ENCODE measurements around the gene GPR3. TPM values are rescaled to one million over a fixed set of nuclear protein-coding genes. Genes with fewer than 3 reads are reported as not detected.

The GPR3 gene
- total and polyA plus RNA-seq, 2 experiments from 2014 or later, result 1.9 to 2.8 TPM

DNA sequence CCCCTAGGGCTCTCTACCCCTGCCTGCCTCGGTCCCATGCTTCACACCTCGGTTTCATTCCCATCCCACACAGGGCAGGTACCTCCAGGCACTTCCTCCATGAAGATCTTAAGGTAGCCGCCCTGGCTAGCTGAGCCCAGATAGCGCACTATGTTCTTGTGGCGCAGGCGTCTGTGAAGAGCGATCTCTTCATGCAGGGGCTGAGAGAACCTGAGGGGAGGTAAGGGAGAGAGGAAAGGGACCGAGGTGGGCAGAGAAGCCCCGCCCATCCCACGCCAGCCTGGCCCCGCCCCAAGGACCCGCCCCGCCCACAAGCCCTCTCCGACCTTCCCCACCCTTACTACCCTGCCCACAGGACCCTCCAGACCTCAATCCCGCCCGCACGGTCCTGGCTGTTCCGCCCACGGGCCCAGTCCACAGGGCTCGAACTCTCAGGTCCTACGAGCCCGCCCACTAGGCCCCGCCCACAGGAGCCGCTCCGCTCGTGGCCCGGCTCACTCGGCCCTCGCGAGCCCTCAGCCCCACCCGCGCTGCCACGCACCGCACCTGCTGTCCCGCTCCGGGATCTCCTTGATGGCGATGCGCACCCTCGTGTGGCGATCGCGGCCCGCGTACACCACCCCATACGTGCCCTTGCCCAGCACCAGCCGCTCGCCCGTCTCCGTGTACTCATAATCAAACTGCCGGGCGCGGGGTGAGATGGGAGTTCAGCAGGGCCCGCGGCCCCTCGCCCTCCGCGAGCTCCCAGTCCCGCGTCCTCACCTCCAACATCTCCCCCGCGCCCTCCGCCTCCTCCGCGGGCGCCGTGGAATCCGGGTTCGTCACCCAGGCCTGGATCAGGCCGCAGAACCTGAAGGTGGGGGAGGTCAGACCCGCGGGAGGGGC lies 32.0 kb upstream of the GPR3 start:
- TF ChIP-seq, protein P1, sequence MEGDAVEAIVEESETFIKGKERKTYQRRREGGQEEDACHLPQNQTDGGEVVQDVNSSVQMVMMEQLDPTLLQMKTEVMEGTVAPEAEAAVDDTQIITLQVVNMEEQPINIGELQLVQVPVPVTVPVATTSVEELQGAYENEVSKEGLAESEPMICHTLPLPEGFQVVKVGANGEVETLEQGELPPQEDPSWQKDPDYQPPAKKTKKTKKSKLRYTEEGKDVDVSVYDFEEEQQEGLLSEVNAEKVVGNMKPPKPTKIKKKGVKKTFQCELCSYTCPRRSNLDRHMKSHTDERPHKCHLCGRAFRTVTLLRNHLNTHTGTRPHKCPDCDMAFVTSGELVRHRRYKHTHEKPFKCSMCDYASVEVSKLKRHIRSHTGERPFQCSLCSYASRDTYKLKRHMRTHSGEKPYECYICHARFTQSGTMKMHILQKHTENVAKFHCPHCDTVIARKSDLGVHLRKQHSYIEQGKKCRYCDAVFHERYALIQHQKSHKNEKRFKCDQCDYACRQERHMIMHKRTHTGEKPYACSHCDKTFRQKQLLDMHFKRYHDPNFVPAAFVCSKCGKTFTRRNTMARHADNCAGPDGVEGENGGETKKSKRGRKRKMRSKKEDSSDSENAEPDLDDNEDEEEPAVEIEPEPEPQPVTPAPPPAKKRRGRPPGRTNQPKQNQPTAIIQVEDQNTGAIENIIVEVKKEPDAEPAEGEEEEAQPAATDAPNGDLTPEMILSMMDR (IDR thresholded peaks at IDR 0.05; ENCODE audit: low read depth, low read length), result no peak
- H3K36me3 ChIP-seq, result no peaks in the 10 kb centered on the region
- H3K4me3 ChIP-seq, result peak overlapping the region; percentile 33
- H3K4me1 ChIP-seq (ENCODE audit: low read depth), result peaks cover 4% of the 10 kb centered on the region
- no peaks in the 10 kb centered on the region for H3K9me3 ChIP-seq (ENCODE audit: low read depth)
- H3K27me3 ChIP-seq, result peaks cover 31% of the 10 kb centered on the region
- H3K27ac ChIP-seq, result no peak overlapping the region
- peak in 1 of 2 donors; percentile 47 for DNase-seq (ENCODE audit: low read depth in 1 of 2, low spot score in 1 of 2)

DNA sequence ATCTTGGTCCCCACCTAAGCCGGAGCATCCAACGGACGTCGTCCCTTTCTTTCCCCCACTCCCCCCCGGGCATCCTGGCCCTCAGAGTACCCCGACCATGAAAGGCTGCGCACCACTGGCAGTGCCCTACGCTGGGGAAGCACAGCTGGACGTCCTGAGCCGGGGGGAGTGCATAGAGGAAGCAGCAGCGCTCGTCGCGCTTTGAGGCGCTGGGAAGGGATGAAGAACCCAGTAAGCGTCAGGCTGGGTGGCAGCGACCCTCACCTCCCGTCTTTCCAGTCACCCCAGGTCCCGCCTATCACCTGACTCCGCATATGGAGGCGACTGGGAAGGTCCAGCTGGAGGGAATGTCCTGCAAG lies 31.4 kb upstream of the GPR3 start:
- Histone ChIP-seq H3K36me3 (no peaks in the 10 kb centered on the region), H3K4me3 (peak overlapping the region; percentile 33), H3K27me3 (peaks cover 31% of the 10 kb centered on the region), H3K27ac (no peak overlapping the region), H3K9me3 (ENCODE audit: low read depth) (no peaks in the 10 kb centered on the region), H3K4me1 (ENCODE audit: low read depth) (peaks cover 4% of the 10 kb centered on the region)
- TF ChIP-seq, protein P1 (IDR thresholded peaks at IDR 0.05; ENCODE audit: low read depth, low read length), result no peak
- no peak for DNase-seq (ENCODE audit: low read depth in 1 of 2, low spot score in 1 of 2)

DNA sequence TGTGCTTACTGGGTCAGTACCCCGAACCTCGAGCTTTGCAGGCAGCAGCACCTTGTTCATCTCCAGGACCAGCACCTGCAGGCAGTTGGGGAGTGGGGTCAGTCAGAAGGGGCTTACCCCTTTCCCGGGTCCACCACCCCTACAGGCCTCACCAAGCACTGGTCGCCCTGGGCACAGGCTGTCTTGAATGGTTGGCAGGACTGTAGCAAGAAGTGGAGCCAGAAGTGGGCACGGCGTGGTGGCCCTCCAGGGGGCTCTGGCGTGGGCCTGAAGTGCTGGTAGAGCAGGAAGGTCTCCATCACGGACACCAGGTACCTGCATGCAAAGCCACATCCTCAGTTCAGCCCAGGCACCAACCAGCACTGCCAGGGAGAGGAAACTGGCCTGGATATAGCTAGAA lies 30.9 kb upstream of the GPR3 start:
- no peak for DNase-seq (ENCODE audit: low read depth in 1 of 2, low spot score in 1 of 2)
- H3K27me3 ChIP-seq, result peaks cover 31% of the 10 kb centered on the region
- peaks cover 4% of the 10 kb centered on the region for H3K4me1 ChIP-seq (ENCODE audit: low read depth)
- H3K4me3 ChIP-seq, result no peak overlapping the region
- no peak overlapping the region for H3K27ac ChIP-seq
- no peaks in the 10 kb centered on the region for H3K9me3 ChIP-seq (ENCODE audit: low read depth)
- H3K36me3 ChIP-seq, result no peaks in the 10 kb centered on the region
- TF ChIP-seq, protein P1 (IDR thresholded peaks at IDR 0.05; ENCODE audit: low read depth, low read length), result no peak

DNA sequence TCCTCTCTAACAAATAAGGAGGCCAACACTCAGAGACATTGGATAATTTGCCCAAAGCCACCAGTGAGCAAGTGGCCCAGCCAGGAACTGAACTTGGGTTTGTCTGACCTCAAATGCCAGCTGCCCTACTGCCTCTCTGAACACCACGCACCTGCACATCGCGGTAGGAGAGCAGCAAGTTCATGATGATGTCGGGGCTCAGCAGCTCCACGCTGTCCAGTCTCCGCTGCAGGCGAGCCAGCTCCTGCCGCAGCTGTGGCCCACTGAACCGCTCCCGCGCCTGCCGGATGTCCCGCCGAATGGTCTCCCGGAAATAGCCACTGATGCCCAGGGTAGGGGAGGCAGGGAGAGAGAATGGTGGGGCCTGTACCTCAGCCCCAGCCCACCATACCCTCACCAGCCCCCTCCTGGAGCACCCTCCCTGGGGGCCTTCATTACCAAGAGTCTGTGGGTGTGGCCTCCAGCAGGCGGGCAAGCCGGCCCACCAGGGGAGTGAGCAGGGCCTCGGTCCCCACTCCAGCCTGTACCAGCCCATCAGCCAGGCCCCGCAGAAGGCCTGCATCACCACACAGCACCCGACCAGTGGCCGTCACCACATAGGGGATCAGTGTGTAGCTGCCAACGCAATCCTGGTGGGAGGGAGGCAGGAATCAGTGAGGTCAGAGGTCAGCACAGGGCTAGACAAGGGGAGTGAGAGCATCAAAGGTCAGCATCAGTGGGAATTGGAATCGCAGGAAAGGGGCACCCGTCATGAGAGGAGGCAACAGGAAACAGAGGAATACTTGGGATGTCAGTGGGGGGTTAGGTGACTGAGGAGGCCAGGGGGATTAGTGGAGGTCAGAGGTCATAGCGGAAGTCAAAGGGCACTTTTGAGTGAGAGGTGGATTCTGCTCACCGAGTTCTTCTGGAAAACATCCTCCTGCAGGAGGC lies 28.4 kb upstream of the GPR3 start:
- peaks cover 3% of the 10 kb centered on the region for H3K4me1 ChIP-seq (ENCODE audit: low read depth)
- TF ChIP-seq, protein P1 (IDR thresholded peaks at IDR 0.05; ENCODE audit: low read depth, low read length), result no peak
- H3K27me3 ChIP-seq, result peaks cover 21% of the 10 kb centered on the region
- no peak for DNase-seq (ENCODE audit: low read depth in 1 of 2, low spot score in 1 of 2)
- no peaks in the 10 kb centered on the region for H3K9me3 ChIP-seq (ENCODE audit: low read depth)
- H3K27ac ChIP-seq, result no peak overlapping the region
- H3K36me3 ChIP-seq, result no peaks in the 10 kb centered on the region
- no peak overlapping the region for H3K4me3 ChIP-seq

- H3K4me3 ChIP-seq, result no peak overlapping the region
- peaks cover 3% of the 10 kb centered on the region for H3K4me1 ChIP-seq (ENCODE audit: low read depth)
- TF ChIP-seq, protein P1 (IDR thresholded peaks at IDR 0.05; ENCODE audit: low read depth, low read length), result no peak
- H3K9me3 ChIP-seq (ENCODE audit: low read depth), result no peaks in the 10 kb centered on the region
- no peak for DNase-seq (ENCODE audit: low read depth in 1 of 2, low spot score in 1 of 2)
- H3K27me3 ChIP-seq, result peaks cover 13% of the 10 kb centered on the region
- H3K27ac ChIP-seq, result no peak overlapping the region
- H3K36me3 ChIP-seq, result no peaks in the 10 kb centered on the region
These were observed 27.6 kb upstream of the GPR3 start for GRCh38 chr1:27364696-27365371.
